ENCODE results near the gene RCSD1.

RCSD1 gene

DNA sequence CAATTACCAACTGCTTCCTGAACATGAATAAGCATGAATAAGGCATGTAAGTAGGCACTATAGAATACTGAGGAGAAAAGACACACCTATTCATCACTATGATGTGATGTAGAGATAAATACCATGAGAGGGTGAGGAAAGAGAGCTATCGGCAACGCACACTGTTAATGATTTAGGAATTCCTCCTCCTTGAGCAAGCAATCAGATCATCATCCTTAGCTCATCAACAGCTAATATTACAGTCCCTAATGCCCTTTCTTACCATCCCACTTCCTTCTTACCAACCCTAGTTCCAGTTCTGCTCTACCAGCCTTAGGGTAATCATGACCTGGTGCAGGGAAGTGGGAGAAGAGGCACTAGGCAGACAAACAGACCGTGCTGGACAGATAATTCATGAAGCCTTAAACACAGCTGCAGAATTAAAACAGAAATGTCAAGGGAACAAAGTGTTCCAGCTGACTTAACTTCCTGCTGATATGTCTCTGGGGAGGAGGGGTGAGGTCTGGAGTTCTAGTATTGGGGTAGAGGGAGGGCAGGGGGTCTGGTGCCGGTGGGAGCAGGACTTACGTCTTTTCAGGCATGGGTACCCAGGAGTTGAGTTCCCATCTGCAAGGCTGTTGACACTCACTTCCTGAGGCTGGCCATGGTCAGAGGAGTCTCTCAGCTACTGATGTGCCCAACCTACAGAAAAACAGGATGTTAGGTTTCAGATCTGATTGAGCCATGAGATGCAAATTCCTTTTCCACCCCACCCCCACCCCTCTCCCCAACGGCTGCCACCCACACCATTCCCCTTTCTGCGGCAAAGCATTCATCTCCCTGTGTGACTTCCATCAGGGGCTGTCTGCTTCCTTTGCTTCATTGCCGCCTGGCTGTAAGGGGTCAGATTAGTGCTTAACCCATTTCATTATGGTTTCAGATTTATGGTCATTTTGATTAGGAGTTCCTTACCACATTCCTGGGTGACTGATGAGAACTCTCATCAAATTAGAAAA lies 12.6 kb upstream of the RCSD1 start:
- no peak for TF ChIP-seq CTCF (IDR thresholded peaks at IDR 0.05; ENCODE audit: borderline replicate concordance, insufficient read depth, low read depth, low read length)
- H3K4me3 ChIP-seq (ENCODE audit: low read depth, low read length) = peak overlapping the region; percentile 48

GRCh38 chr1:167618366-167618765 lies 11.7 kb upstream of the RCSD1 start:
- TF ChIP-seq CTCF (IDR thresholded peaks at IDR 0.05; ENCODE audit: borderline replicate concordance, insufficient read depth, low read depth, low read length) = no peak
- H3K4me3 ChIP-seq (ENCODE audit: low read depth, low read length) = no peak overlapping the region

DNA sequence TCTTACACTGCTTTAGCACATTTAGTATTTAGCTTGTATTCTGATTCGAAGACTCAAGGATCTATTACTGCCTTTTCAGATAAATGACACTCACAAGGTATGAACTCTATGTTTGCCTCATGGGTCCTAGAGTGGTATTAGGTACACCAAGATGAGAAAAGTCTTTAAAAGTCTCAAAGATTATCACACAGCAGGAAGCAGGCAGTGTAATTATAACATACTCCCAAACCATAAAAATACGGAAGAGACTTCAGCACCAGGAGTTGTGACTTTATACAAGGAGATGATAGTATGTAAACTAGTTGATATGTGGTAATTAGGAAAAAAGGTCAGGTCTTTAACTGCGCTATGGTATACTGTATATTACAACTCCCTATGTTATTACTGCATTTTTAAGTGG lies 11.2 kb upstream of the RCSD1 start:
- TF ChIP-seq CTCF (IDR thresholded peaks at IDR 0.05; ENCODE audit: borderline replicate concordance, insufficient read depth, low read depth, low read length) = no peak
- no peak overlapping the region for H3K4me3 ChIP-seq (ENCODE audit: low read depth, low read length)

DNA sequence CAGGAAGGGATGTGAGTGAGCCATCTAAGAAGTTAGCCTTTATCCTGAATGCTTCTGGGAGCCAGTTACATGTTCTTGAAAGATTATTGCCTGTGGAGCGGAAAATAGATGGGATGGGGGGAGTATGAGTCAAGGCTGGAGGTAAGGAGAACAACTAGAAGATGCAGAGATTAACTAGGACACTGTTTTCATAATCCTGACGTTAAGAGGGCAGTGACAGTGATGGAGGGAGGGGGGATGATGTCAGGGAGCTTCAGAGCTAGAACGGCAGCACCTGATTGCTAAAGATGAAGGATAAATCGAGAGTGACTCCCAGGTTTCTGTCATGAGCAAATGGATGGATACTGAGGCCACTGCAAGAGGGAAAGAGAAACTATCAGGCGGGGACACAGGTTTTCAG lies 10.0 kb upstream of the RCSD1 start:
- TF ChIP-seq CTCF (IDR thresholded peaks at IDR 0.05; ENCODE audit: borderline replicate concordance, insufficient read depth, low read depth, low read length) = no peak

DNA sequence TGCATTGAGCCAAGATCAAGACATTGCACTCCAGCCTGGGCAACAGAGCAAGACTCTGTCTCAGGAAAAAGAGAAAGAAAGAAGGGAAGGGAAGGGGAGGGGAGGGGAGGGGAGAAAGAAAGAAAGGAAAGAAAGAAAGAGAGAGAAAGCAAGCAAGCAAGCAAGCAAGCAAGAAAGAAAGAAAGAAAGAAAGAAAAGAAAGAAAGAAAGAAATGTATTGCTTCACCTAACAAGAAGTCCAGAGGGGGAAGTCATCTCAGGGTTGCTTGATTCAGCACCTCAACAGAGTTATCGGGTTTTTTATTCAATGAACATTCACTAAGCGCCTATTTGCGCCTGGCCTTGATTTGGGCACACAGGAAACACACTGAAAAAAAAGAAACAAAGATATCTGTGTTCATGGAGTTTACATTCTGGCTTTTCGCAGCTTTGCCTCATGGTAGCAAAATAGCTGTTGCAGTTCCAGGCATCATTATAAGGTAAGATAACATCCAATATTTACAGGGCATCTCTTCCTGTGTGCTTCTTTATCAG lies 8.2 kb upstream of the RCSD1 start:
- TF ChIP-seq CTCF (IDR thresholded peaks at IDR 0.05; ENCODE audit: borderline replicate concordance, insufficient read depth, low read depth, low read length) = no peak
- no peak overlapping the region for H3K4me3 ChIP-seq (ENCODE audit: low read depth, low read length)

More for the DNA sequence above, 10.0 kb upstream of the RCSD1 start:
- no peak overlapping the region for H3K4me3 ChIP-seq (ENCODE audit: low read depth, low read length)

GRCh38 chr1:167623951-167624350 lies 6.1 kb upstream of the RCSD1 start:
- H3K4me3 ChIP-seq (ENCODE audit: low read depth, low read length) = no peak overlapping the region
- no peak for TF ChIP-seq CTCF (IDR thresholded peaks at IDR 0.05; ENCODE audit: borderline replicate concordance, insufficient read depth, low read depth, low read length)
